Adrenal gland (tissue), 12 donors: ENCODE results near the gene B9D2. TPM values are rescaled to one million over a fixed set of nuclear protein-coding genes. Genes with fewer than 3 reads are reported as not detected.
"Not testable (repeated sequence)": the region's sequence is repeated elsewhere in the genome, so short reads cannot be mapped to it uniquely, and the experiment has no call there.

Source experiments
- DNase-seq, 7 donors: peaks; one replicate each; pipeline ENCODE4 v3.0.0-alpha.2; 2019 to 2020
- H3K27ac ChIP-seq, 5 donors: fragments of 200-600 bp; sonication (generic) in 4 of 5; 1 replicate in 3 of 5; 2 replicates in 2 of 5; pipeline versions ENCODE4 v1.5.1 to v1.8.0; 2016 to 2020; ENCODE audit warnings: mild to moderate bottlenecking in 1 of 5
- H3K27me3 ChIP-seq: fragments of 200-600 bp; 2 replicates; pipeline ENCODE4 v1.8.0; 2021
- H3K36me3 ChIP-seq, 2 donors: fragments of 200-600 bp; replicated peaks in 1 of 2; 1 replicate in 1 of 2; 2 replicates in 1 of 2; pipeline versions ENCODE4 v1.5.1 to v1.8.0; 2018 to 2022
- H3K4me1 ChIP-seq, 2 donors: fragments of 200-600 bp; replicated peaks in 1 of 2; 1 replicate in 1 of 2; 2 replicates in 1 of 2; pipeline versions ENCODE4 v1.5.1 to v1.8.0; 2018 to 2021
- H3K4me3 ChIP-seq, 4 donors: fragments of 200-600 bp; sonication (generic) in 3 of 4; one replicate each; pipeline ENCODE4 v1.5.1; 2016 to 2018
- H3K9me3 ChIP-seq, 3 donors: fragments of 200-600 bp; sonication (generic) in 1 of 3; replicated peaks in 1 of 3; 1 replicate in 2 of 3; 2 replicates in 1 of 3; pipeline versions ENCODE4 v1.5.1 to v1.8.0; 2016 to 2021
- POLR2A ChIP-seq, 2 donors: fragments of 450-650 bp; IDR thresholded peaks; one replicate each; pipeline ENCODE4 v1.6.1; 2017; ENCODE audit warnings: antibody characterized with exemption in 2 of 2, mild to moderate bottlenecking in 2 of 2, moderate library complexity in 1 of 2
- WGBS, 4 donors: extraction: QIAGEN DNeasy Blood & Tissue Kit in 2 of 4; methylation state at CpG; one replicate each; pipeline versions ENCODE4 v1.1.5 to v1.1.7; 2013 to 2017; 5-methylcytosine and 5-hydroxymethylcytosine counted together
- intact Hi-C, 2 donors: fragments of 100-400 bp; cut with DNase I; formaldehyde crosslinking; loops; one replicate each; pipeline versions ENCODE4 v1.14.1 to v1.15.0; 2022 to 2023
- polyA plus RNA-seq, 3 donors: library from polyadenylated mRNA; stranded (reverse); fragments of 200-250 nt in 2 of 3; fragments of 350-450 nt in 1 of 3; fragmentation: Illumina TruSeq in 1 of 3; extraction: RNeasy Lipid Tissue Mini Kit (QIAGEN cat#74804) in 1 of 3; gene quantifications; one replicate each; pipeline ENCODE4 v1.2.3, GENCODE V29; 2013 to 2014
- total RNA-seq, 9 donors: library from RNA; depleted of rRNA in 4 of 9; stranded (reverse); fragments of >200 nt in 4 of 9; fragments of 120-200 nt in 1 of 9; fragmentation: NEBNext Ultra II Directional in 1 of 9; extraction: Animal tissue kit (Norgen Biotek cat#: 25700) in 1 of 9; gene quantifications; one replicate each; pipeline versions ENCODE4 v1.1.0 to v1.2.4, GENCODE V29; 2013 to 2023
- TF ChIP-seq, protein P1 (sequence below), 6 experiments: fragments of 450-650 bp in 4 of 6; fragments of 200-600 bp in 2 of 6; sonication (generic) in 1 of 6; IDR thresholded peaks; 1 replicate in 5 of 6; 2 replicates in 1 of 6; pipeline versions ENCODE4 v1.5.1 to v1.8.0; 2016 to 2021; ENCODE audit warnings: antibody characterized with exemption in 6 of 6, mild to moderate bottlenecking in 2 of 6, moderate library complexity in 1 of 6
- donor health status: healthy with polysubstance abuse.
- donor health status: Bipolar disorder and iron deficiency.
- donor health status: DM: yes; HTN: yes; CAD: no.
- donor health status: DM: no; HTN: no; CAD: no.
- donor health status: DM: no; HTN: no; CAD: no.
- donor health status: DM: yes; HTN: yes; CAD: no.

B9D2 gene
- total and polyA plus RNA-seq, 12 donors: 2.7 to 16.8 (median 10.8) TPM

DNA sequence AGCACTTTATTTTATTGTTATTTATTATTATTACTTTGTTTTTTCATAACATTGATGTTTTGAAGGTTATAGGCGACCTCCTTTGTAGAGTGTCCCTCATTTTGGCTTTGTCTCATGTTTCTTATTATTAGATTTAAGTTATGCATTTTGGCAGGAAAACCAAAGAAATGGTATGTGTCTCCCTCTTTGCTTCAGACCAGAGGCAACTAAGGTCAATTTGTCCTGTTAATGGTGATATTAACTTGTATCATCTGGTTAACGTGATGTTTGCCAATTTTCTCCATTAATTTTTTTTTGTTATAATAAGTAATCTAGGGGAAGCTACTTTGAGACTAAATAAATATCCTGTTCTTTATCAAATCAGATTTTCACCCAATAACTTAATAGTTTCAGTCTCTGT lies 8.6 kb upstream of the B9D2 start:
- intact Hi-C loops: loop anchor here in 1 of 2 donors (10.0 kb wide), 1 partner anchor 52 kb away; the partner anchor contains the start of gene B3GNT8
- H3K4me1 ChIP-seq: peaks cover 23 to 33% of the 10 kb centered on the region in 2 donors
- no peaks in the 10 kb centered on the region for H3K27me3 ChIP-seq
- DNase-seq: no peak
- H3K9me3 ChIP-seq: no peaks in the 10 kb centered on the region
- H3K4me3 ChIP-seq: no peak overlapping the region
- WGBS, 4 donors: 70 to 86% (median 75%) methylated on average over 2 of the region's 2 CpGs
- H3K27ac ChIP-seq: no peak overlapping the region
- TF ChIP-seq POLR2A (IDR thresholded peaks at IDR 0.05): no peak
- TF ChIP-seq, protein P1, sequence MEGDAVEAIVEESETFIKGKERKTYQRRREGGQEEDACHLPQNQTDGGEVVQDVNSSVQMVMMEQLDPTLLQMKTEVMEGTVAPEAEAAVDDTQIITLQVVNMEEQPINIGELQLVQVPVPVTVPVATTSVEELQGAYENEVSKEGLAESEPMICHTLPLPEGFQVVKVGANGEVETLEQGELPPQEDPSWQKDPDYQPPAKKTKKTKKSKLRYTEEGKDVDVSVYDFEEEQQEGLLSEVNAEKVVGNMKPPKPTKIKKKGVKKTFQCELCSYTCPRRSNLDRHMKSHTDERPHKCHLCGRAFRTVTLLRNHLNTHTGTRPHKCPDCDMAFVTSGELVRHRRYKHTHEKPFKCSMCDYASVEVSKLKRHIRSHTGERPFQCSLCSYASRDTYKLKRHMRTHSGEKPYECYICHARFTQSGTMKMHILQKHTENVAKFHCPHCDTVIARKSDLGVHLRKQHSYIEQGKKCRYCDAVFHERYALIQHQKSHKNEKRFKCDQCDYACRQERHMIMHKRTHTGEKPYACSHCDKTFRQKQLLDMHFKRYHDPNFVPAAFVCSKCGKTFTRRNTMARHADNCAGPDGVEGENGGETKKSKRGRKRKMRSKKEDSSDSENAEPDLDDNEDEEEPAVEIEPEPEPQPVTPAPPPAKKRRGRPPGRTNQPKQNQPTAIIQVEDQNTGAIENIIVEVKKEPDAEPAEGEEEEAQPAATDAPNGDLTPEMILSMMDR (IDR thresholded peaks at IDR 0.05): no peak
- no peaks in the 10 kb centered on the region for H3K36me3 ChIP-seq

GRCh38 chr19:41371541-41371940 lies 7.6 kb upstream of the B9D2 start:
- Histone ChIP-seq H3K27me3 (no peaks in the 10 kb centered on the region), H3K4me1 (peaks cover 27 to 35% of the 10 kb centered on the region in 2 donors), H3K9me3 (no peaks in the 10 kb centered on the region), H3K36me3 (no peaks in the 10 kb centered on the region), H3K4me3 (no peak overlapping the region), H3K27ac (no peak overlapping the region)
- TF ChIP-seq, protein P1 (IDR thresholded peaks at IDR 0.05): no peak
- TF ChIP-seq POLR2A (IDR thresholded peaks at IDR 0.05): no peak
- intact Hi-C loops: loop anchor here in 1 of 2 donors (10.0 kb wide), 1 partner anchor 53 kb away; the partner anchor contains the start of gene B3GNT8
- WGBS, 4 donors: 93 to 98% (median 96%) methylated on average over 8 of the region's 8 CpGs
- DNase-seq: no peak

- not testable (repeated sequence) for DNase-seq, H3K4me3 ChIP-seq, H3K27me3 ChIP-seq, H3K27ac ChIP-seq, H3K36me3 ChIP-seq, H3K9me3 ChIP-seq
- peaks cover 24 to 31% of the 10 kb centered on the region in 2 donors for H3K4me1 ChIP-seq
- intact Hi-C loops: loop anchor here in 1 of 2 donors (10.0 kb wide), 1 partner anchor 54 kb away; the partner anchor contains the start of gene B3GNT8
- WGBS, 4 donors: 88 to 98% (median 95%) methylated on average over 5 of the region's 5 CpGs
These were observed 7.2 kb upstream of the B9D2 start for GRCh38 chr19:41371119-41371518.

GRCh38 chr19:41369769-41370168 lies 5.8 kb upstream of the B9D2 start:
- Histone ChIP-seq H3K4me1 (peaks cover 21 to 30% of the 10 kb centered on the region in 2 donors), H3K36me3 (no peaks in the 10 kb centered on the region), H3K27ac (no peak overlapping the region), H3K9me3 (no peaks in the 10 kb centered on the region), H3K27me3 (no peaks in the 10 kb centered on the region), H3K4me3 (no peak overlapping the region)
- no peak for TF ChIP-seq POLR2A (IDR thresholded peaks at IDR 0.05)
- no peak for DNase-seq
- WGBS, 4 donors: 97 to 100% (median 99%) methylated on average over 2 of the region's 2 CpGs
- intact Hi-C loops: loop anchor here in 1 of 2 donors (10.0 kb wide), 1 partner anchor 55 kb away; the partner anchor contains the start of gene B3GNT8

DNA sequence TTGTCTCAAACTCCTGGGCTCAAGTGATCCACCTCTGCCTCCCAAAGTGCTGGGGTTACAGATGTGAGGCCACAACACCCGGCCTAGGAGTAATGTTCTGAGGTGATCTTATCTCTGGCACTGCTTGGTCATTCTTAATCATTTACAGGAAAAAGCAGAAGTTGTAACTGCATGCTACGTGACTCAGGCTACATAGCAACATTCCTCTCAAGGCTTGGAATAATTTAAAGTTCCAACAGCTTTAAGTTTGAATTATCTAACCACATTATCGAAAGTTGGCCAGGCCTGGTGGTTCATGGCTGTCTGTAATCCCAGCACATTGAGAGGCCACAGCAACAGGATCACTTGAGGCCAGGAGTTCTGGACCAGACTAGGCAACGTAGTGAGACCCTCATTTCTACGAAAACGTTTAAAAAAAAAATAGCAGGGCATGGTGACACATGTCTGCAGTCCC lies 3.9 kb upstream of the B9D2 start:
- H3K27me3 ChIP-seq: no peaks in the 10 kb centered on the region
- H3K4me3 ChIP-seq: no peak overlapping the region
- peak in 4 of 7 donors; percentile 47 to 75 (median 54) for DNase-seq
- peaks cover 28 to 29% of the 10 kb centered on the region in 2 donors for H3K4me1 ChIP-seq
- no peaks in the 10 kb centered on the region for H3K36me3 ChIP-seq
- intact Hi-C loops: no loop called here
- WGBS, 4 donors: 34 to 50% (median 46%) methylated on average over 6 of the region's 6 CpGs
- H3K27ac ChIP-seq: peak overlapping the region; percentile 48 to 91 (median 80)
- TF ChIP-seq, protein P1 (IDR thresholded peaks at IDR 0.05): no peak
- TF ChIP-seq POLR2A (IDR thresholded peaks at IDR 0.05): peak in 1 of 2 donors; percentile 64
- no peaks in the 10 kb centered on the region for H3K9me3 ChIP-seq
